ENCODE measurements around the gene TFPT.

TFPT gene

GRCh38 chr19:54154603-54155345 is 39.3 kb upstream of the TFPT start:
- TF ChIP-seq CTCF (IDR thresholded peaks at IDR 0.05; ENCODE audit: insufficient read depth, low read depth, low read length, missing control alignments), result no peak
- DNase-seq (ENCODE audit: low read depth), result no peak
- H3K4me3 ChIP-seq (ENCODE audit: low read length), result no peak overlapping the region

- H3K4me3 ChIP-seq (ENCODE audit: low read length), result no peak overlapping the region
- no peak for TF ChIP-seq CTCF (IDR thresholded peaks at IDR 0.05; ENCODE audit: insufficient read depth, low read depth, low read length, missing control alignments)
These were observed 38.4 kb upstream of the TFPT start for GRCh38 chr19:54153731-54154326.

GRCh38 chr19:54152878-54153524 is 37.5 kb upstream of the TFPT start:
- H3K4me3 ChIP-seq (ENCODE audit: low read length), result no peak overlapping the region
- TF ChIP-seq CTCF (IDR thresholded peaks at IDR 0.05; ENCODE audit: insufficient read depth, low read depth, low read length, missing control alignments), result no peak
- no peak for DNase-seq (ENCODE audit: low read depth)

More at GRCh38 chr19:54153731-54154326, 38.4 kb upstream of the TFPT start:
- DNase-seq (ENCODE audit: low read depth), result no peak

- DNase-seq (ENCODE audit: low read depth), result no peak
- no peak for TF ChIP-seq CTCF (IDR thresholded peaks at IDR 0.05; ENCODE audit: insufficient read depth, low read depth, low read length, missing control alignments)
- H3K4me3 ChIP-seq (ENCODE audit: low read length), result no peak overlapping the region
These were observed 36.8 kb upstream of the TFPT start for GRCh38 chr19:54152267-54152666.

GRCh38 chr19:54151362-54152035 is 36.0 kb upstream of the TFPT start:
- no peak for DNase-seq (ENCODE audit: low read depth)
- H3K4me3 ChIP-seq (ENCODE audit: low read length), result no peak overlapping the region
- no peak for TF ChIP-seq CTCF (IDR thresholded peaks at IDR 0.05; ENCODE audit: insufficient read depth, low read depth, low read length, missing control alignments)

GRCh38 chr19:54149021-54149812 is 33.8 kb upstream of the TFPT start:
- no peak for TF ChIP-seq CTCF (IDR thresholded peaks at IDR 0.05; ENCODE audit: insufficient read depth, low read depth, low read length, missing control alignments)
- H3K4me3 ChIP-seq (ENCODE audit: low read length), result no peak overlapping the region
- no peak for DNase-seq (ENCODE audit: low read depth)

Data from epithelial cell of esophagus (primary cell).